DOHH2 (cell line): ENCODE data around the gene KCNK3.

Source experiments
- H3F3A ChIP-seq: fragments of 200-600 bp; sonication (generic), shearing (Covaris generic); 2 replicates; pipeline ENCODE4 v1.6.0; 2016; ENCODE audit warnings: antibody characterized with exemption, mild to moderate bottlenecking; ENCODE audit not compliant: control insufficient read depth, insufficient read depth
- H3K27ac ChIP-seq: fragments of 200-600 bp; sonication (generic); 2 replicates; pipeline ENCODE4 v1.5.1; 2014; ENCODE audit warnings: low read depth, mild to moderate bottlenecking, low read length, moderate library complexity
- H3K27me3 ChIP-seq: fragments of 200-600 bp; sonication (generic); 2 replicates; pipeline ENCODE4 v1.6.1; 2014; ENCODE audit warnings: mild to moderate bottlenecking, low read length, mixed read lengths; ENCODE audit not compliant: control insufficient read depth
- H3K36me3 ChIP-seq: fragments of 200-600 bp; sonication (generic); 2 replicates; pipeline ENCODE4 v1.6.1; 2014; ENCODE audit warnings: mild to moderate bottlenecking, low read length, moderate library complexity, mixed read lengths; ENCODE audit not compliant: control insufficient read depth
- H3K4me1 ChIP-seq: fragments of 200-600 bp; sonication (generic); 2 replicates; pipeline ENCODE4 v1.6.1; 2014; ENCODE audit warnings: mild to moderate bottlenecking, low read length, mixed read lengths; ENCODE audit not compliant: control insufficient read depth
- H3K4me2 ChIP-seq: fragments of 200-600 bp; sonication (generic); 2 replicates; pipeline ENCODE4 v1.6.0; 2014; ENCODE audit warnings: mild to moderate bottlenecking, low read length, moderate library complexity
- H3K4me3 ChIP-seq: fragments of 200-600 bp; sonication (generic); 2 replicates; pipeline ENCODE4 v1.5.1; 2014; ENCODE audit warnings: mild to moderate bottlenecking, low read length, mixed read lengths
- H3K79me2 ChIP-seq: fragments of 200-600 bp; sonication (generic); 2 replicates; pipeline ENCODE4 v1.6.1; 2014; ENCODE audit warnings: mild to moderate bottlenecking, low read length, mixed read lengths; ENCODE audit not compliant: control insufficient read depth
- H3K9me2 ChIP-seq: fragments of 200-600 bp; sonication (generic); replicated peaks from 2 replicates; pipeline ENCODE4 v1.6.1; 2014; ENCODE audit warnings: mild to moderate bottlenecking, low read length, mixed read lengths; ENCODE audit not compliant: control insufficient read depth
- H3K9me3 ChIP-seq: fragments of 200-600 bp; sonication (generic); 2 replicates; pipeline ENCODE4 v1.6.1; 2014; ENCODE audit warnings: antibody characterized with exemption, low read length, mixed read lengths; ENCODE audit not compliant: control insufficient read depth, insufficient read depth
- H4K20me1 ChIP-seq: fragments of 200-600 bp; sonication (generic); 2 replicates; pipeline ENCODE4 v1.6.0; 2014; ENCODE audit warnings: low read depth, mild to moderate bottlenecking, antibody characterized with exemption, low read length, moderate library complexity; ENCODE audit not compliant: control insufficient read depth, insufficient read depth
- CTCF ChIP-seq: fragments of 200-600 bp; sonication (generic); IDR thresholded peaks from one replicate; pipeline ENCODE4 v1.5.1; 2014; ENCODE audit warnings: antibody characterized with exemption, mild to moderate bottlenecking, low read depth, low read length; ENCODE audit not compliant: poor library complexity, severe bottlenecking
- EZH2phosphoT487 ChIP-seq: fragments of 200-600 bp; sonication (generic); IDR thresholded peaks from 2 replicates; pipeline ENCODE4 v1.6.1; 2017; ENCODE audit warnings: borderline replicate concordance, mild to moderate bottlenecking, antibody characterized with exemption, low read length, moderate library complexity, mixed read lengths

KCNK3 gene

GRCh38 chr2:26649322-26649721 lies 43.2 kb upstream of the KCNK3 start:
- Histone ChIP-seq H3K79me2 (no peaks in the 10 kb centered on the region), H3K9me2 (no peaks in the 10 kb centered on the region), H3K4me2 (no peak overlapping the region), H3K4me3 (no peak overlapping the region), H3K27ac (no peak overlapping the region), H3K36me3 (no peaks in the 10 kb centered on the region), H3K27me3 (peaks cover 9% of the 10 kb centered on the region), H3K9me3 (no peaks in the 10 kb centered on the region), H3K4me1 (no peaks in the 10 kb centered on the region), H4K20me1 (no peaks in the 10 kb centered on the region), H3F3A (no peaks in the 10 kb centered on the region)
- no peak for TF ChIP-seq CTCF
- no peak for TF ChIP-seq EZH2phosphoT487

DNA sequence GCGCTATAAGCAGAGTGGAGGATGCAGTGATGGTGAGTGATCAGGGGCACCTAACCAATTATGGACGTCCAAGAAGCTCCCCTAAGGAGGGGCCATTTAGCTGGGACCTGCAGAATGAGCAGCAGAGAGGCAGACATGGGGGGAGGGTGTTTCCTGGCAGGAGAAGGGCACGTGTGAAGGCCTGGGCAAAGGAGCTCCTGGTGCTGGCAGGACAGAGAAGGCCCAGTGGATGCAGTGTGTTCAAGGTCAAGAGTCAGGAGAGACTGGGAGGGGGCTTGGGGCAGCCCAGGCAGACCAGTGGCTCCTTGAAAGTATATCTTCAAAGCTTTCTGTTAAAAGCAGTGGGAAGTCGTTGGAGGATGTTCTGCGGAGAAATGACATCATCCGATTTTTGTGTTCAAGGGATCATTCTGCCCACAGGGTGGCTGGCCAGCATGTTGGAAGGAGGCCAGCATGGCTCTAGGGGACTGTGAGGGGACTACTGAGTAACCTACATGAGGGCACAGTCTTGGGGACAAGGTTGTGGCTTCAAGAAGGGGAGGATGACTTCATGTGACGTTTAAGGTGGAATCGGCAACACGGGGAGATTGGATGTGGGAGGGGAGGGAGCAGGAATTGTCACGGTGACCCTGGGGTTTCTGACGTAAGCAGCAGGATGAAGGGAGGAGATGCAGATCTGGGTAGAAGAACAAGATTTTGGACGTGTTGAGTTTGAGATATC lies 42.4 kb upstream of the KCNK3 start:
- TF ChIP-seq CTCF (no peak), EZH2phosphoT487 (no peak)
- H4K20me1 ChIP-seq: no peaks in the 10 kb centered on the region
- H3K9me3 ChIP-seq: no peaks in the 10 kb centered on the region
- no peaks in the 10 kb centered on the region for H3K9me2 ChIP-seq
- no peak overlapping the region for H3K4me3 ChIP-seq
- no peak overlapping the region for H3K4me2 ChIP-seq
- H3K27ac ChIP-seq: no peak overlapping the region
- no peaks in the 10 kb centered on the region for H3K79me2 ChIP-seq
- no peaks in the 10 kb centered on the region for H3K4me1 ChIP-seq
- H3K36me3 ChIP-seq: no peaks in the 10 kb centered on the region
- no peaks in the 10 kb centered on the region for H3F3A ChIP-seq
- H3K27me3 ChIP-seq: peaks cover 9% of the 10 kb centered on the region

- TF ChIP-seq CTCF: no peak
- no peak for TF ChIP-seq EZH2phosphoT487
- Histone ChIP-seq H3K79me2 (no peaks in the 10 kb centered on the region), H4K20me1 (no peaks in the 10 kb centered on the region), H3F3A (no peaks in the 10 kb centered on the region), H3K27ac (no peak overlapping the region), H3K4me1 (no peaks in the 10 kb centered on the region), H3K4me3 (no peak overlapping the region), H3K27me3 (peaks cover 9% of the 10 kb centered on the region), H3K36me3 (no peaks in the 10 kb centered on the region), H3K9me2 (no peaks in the 10 kb centered on the region), H3K9me3 (no peaks in the 10 kb centered on the region), H3K4me2 (no peak overlapping the region)
These were observed 41.6 kb upstream of the KCNK3 start for GRCh38 chr2:26650713-26651469.
